Ascending aorta (tissue), 2 donors: ENCODE data around the gene ADAMTS2. TPM values are rescaled to one million over a fixed set of nuclear protein-coding genes. Genes with fewer than 3 reads are reported as not detected.
A peak's percentile ranks its signal among the peaks of the same experiment; 100 is the strongest.

ENCODE experiments used
- DNase-seq, 2 donors: peaks; one replicate each; pipeline ENCODE4 v3.0.0-alpha.2; 2019; ENCODE audit warnings: low spot score in 2 of 2
- H3K27ac ChIP-seq, 2 donors: fragments of 200-600 bp; sonication (generic); one replicate each; pipeline ENCODE4 v1.5.1; 2016 to 2017; ENCODE audit warnings: mild to moderate bottlenecking in 1 of 2
- H3K27me3 ChIP-seq: fragments of 200-600 bp; sonication (generic); one replicate; pipeline ENCODE4 v1.5.1; 2017
- H3K36me3 ChIP-seq, 2 donors: fragments of 200-600 bp; sonication (generic); one replicate each; pipeline ENCODE4 v1.5.1; 2016
- H3K4me1 ChIP-seq, 2 donors: fragments of 200-600 bp; sonication (generic); one replicate each; pipeline ENCODE4 v1.5.1; 2016 to 2017; ENCODE audit warnings: mild to moderate bottlenecking in 1 of 2
- H3K4me3 ChIP-seq, 2 donors: fragments of 200-600 bp; sonication (generic); one replicate each; pipeline ENCODE4 v1.5.1; 2016 to 2017; ENCODE audit warnings: mild to moderate bottlenecking in 1 of 2
- H3K9me3 ChIP-seq, 2 donors: fragments of 200-600 bp; sonication (generic); one replicate each; pipeline ENCODE4 v1.5.1; 2016
- CTCF ChIP-seq, 3 experiments: fragments of 200-600 bp in 2 of 3; fragments of 450-650 bp in 1 of 3; sonication (generic) in 2 of 3; IDR thresholded peaks; one replicate each; pipeline ENCODE4 v1.5.1; 2016 to 2019; ENCODE audit warnings: antibody characterized with exemption in 3 of 3, mild to moderate bottlenecking in 1 of 3, moderate library complexity in 1 of 3
- intact Hi-C: fragments of 100-400 bp; cut with DNase I; formaldehyde crosslinking; loops from one replicate; pipeline ENCODE4 v1.15.1; 2023
- total RNA-seq: library from RNA; depleted of rRNA; stranded (reverse); fragments of >200 nt; gene quantifications from one replicate; pipeline ENCODE4 v1.1.0, GENCODE V29; 2016

The ADAMTS2 gene
- total RNA-seq, 1 donor from 2014 or later, result 51.0 TPM

- H3K4me3 ChIP-seq, result no peak overlapping the region
- peaks cover 0 to 13% of the 10 kb centered on the region in 2 donors for H3K36me3 ChIP-seq
- no peaks in the 10 kb centered on the region for H3K4me1 ChIP-seq
- intact Hi-C loops, result no loop called here
- peaks cover 5 to 11% of the 10 kb centered on the region in 2 donors for H3K9me3 ChIP-seq
- no peaks in the 10 kb centered on the region for H3K27me3 ChIP-seq
- no peak overlapping the region for H3K27ac ChIP-seq
- TF ChIP-seq CTCF (IDR thresholded peaks at IDR 0.05), result no peak
- no peak for DNase-seq
Observed at GRCh38 chr5:179122411-179123108, 222.7 kb downstream of the ADAMTS2 start.

- Histone ChIP-seq H3K4me3 (no peak overlapping the region), H3K36me3 (peaks cover 0 to 5% of the 10 kb centered on the region in 2 donors), H3K27ac (no peak overlapping the region), H3K9me3 (peaks cover 10 to 14% of the 10 kb centered on the region in 2 donors), H3K27me3 (no peaks in the 10 kb centered on the region), H3K4me1 (no peaks in the 10 kb centered on the region)
- no peak for TF ChIP-seq CTCF (IDR thresholded peaks at IDR 0.05)
- intact Hi-C loops, result no loop called here
- no peak for DNase-seq
Observed at GRCh38 chr5:179121667-179122111, 223.6 kb downstream of the ADAMTS2 start.

- Histone ChIP-seq H3K9me3 (peaks cover 10 to 19% of the 10 kb centered on the region in 2 donors), H3K4me1 (no peaks in the 10 kb centered on the region), H3K27me3 (no peaks in the 10 kb centered on the region), H3K4me3 (no peak overlapping the region), H3K36me3 (peaks cover 0 to 5% of the 10 kb centered on the region in 2 donors), H3K27ac (no peak overlapping the region)
- intact Hi-C loops, result no loop called here
- DNase-seq, result no peak
- no peak for TF ChIP-seq CTCF (IDR thresholded peaks at IDR 0.05)
Observed at GRCh38 chr5:179120951-179121666, 224.2 kb downstream of the ADAMTS2 start.

GRCh38 chr5:179120421-179120861 lies 224.8 kb downstream of the ADAMTS2 start:
- no peaks in the 10 kb centered on the region for H3K27me3 ChIP-seq
- peaks cover 13 to 25% of the 10 kb centered on the region in 2 donors for H3K9me3 ChIP-seq
- H3K36me3 ChIP-seq, result peaks cover 0 to 5% of the 10 kb centered on the region in 2 donors
- no peaks in the 10 kb centered on the region for H3K4me1 ChIP-seq
- intact Hi-C loops, result no loop called here
- no peak overlapping the region for H3K27ac ChIP-seq
- no peak overlapping the region for H3K4me3 ChIP-seq
- no peak for TF ChIP-seq CTCF (IDR thresholded peaks at IDR 0.05)
- peak in 1 of 2 donors; percentile 42 for DNase-seq

DNA sequence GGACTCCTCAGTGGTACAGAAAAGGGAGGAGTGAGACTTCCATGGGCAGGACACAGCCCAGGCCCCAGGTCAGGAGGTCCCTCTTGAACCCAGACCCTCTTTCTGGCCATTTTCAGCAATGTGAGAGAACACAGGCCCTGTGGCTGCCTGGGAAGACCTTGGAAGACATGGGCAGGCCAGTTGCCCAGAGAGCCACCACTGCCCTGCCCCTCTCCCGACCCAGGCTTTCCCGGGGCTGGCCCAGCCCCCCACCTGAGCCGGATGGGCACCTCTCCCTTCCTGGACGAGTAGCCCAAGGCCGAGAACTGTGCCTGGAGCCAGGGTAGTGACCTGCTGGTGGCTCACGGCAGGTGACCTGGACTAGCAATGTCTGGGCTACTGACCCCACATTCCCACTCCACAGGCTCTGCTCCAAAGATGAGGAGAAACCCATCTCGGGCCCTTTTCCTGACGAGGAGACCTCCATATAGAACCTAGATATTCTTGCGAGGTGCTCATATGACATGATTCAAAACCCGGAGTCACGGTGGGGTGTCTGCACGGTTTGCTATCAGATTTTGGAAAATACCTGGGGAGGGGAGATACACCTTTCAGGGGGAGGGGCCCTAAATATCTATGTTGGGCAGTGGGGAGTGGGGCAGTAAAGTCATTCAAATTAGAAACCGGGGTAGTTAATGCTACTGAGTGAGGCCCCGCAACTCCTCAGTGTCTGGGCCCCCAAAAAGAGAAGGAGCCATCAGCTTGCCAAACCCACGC lies 225.7 kb downstream of the ADAMTS2 start:
- peak in 1 of 2 donors; percentile 52 for DNase-seq
- peaks cover 0 to 9% of the 10 kb centered on the region in 2 donors for H3K36me3 ChIP-seq

More for the DNA sequence above, 225.7 kb downstream of the ADAMTS2 start:
- Histone ChIP-seq H3K9me3 (peaks cover 18 to 34% of the 10 kb centered on the region in 2 donors), H3K27ac (no peak overlapping the region), H3K4me3 (no peak overlapping the region), H3K4me1 (no peaks in the 10 kb centered on the region), H3K27me3 (no peaks in the 10 kb centered on the region)
- no peak for TF ChIP-seq CTCF (IDR thresholded peaks at IDR 0.05)
- intact Hi-C loops, result no loop called here
